BJ (cell line): ENCODE results near the gene AFG1L. TPM values are rescaled to one million over a fixed set of nuclear protein-coding genes. Genes with fewer than 3 reads are reported as not detected.

Experiments
- CTCF ChIA-PET: fragments of 350-600 bp; formaldehyde crosslinking; extraction: SDS; loops from one replicate; lab custom pipeline; 2021; ENCODE audit warnings: antibody characterized with exemption, inconsistent platforms; lab: Yijun Ruan, JAX
- POLR2A ChIA-PET: fragments of 300-600 bp; sonication (Branson Sonifier 250); formaldehyde crosslinking; extraction: SDS; loops from one replicate; lab custom pipeline; 2021; ENCODE audit warnings: antibody characterized with exemption; lab: Charles Lee
- DNase-seq: peaks from one replicate; pipeline ENCODE4 v3.0.0-alpha.2; 2011; ENCODE audit warnings: low read depth
- H3K27me3 ChIP-seq: 2 replicates; pipeline ENCODE4 v1.6.0; 2011; ENCODE audit warnings: low read length; ENCODE audit not compliant: control insufficient read depth, insufficient read depth
- H3K36me3 ChIP-seq: 2 replicates; pipeline ENCODE4 v1.5.1; 2011; ENCODE audit warnings: low read length; ENCODE audit not compliant: control insufficient read depth, insufficient read depth
- H3K4me3 ChIP-seq: 2 replicates; pipeline ENCODE4 v1.5.1; 2011; ENCODE audit warnings: low read depth, mild to moderate bottlenecking, control low read depth, low read length
- CTCF ChIP-seq: IDR thresholded peaks from 2 replicates; pipeline ENCODE4 v1.5.1; 2011; ENCODE audit warnings: low read depth, mild to moderate bottlenecking, control low read depth, inconsistent platforms, low read length, moderate library complexity; ENCODE audit not compliant: insufficient read depth
- polyA plus RNA-seq: library from polyadenylated mRNA; depleted of rRNA; stranded (reverse); fragments of >200 nt; gene quantifications from 2 replicates; pipeline ENCODE4 v1.2.3, GENCODE V29; 2011

The AFG1L gene
- polyA plus RNA-seq, 1 experiment, result 1.7 TPM

DNA sequence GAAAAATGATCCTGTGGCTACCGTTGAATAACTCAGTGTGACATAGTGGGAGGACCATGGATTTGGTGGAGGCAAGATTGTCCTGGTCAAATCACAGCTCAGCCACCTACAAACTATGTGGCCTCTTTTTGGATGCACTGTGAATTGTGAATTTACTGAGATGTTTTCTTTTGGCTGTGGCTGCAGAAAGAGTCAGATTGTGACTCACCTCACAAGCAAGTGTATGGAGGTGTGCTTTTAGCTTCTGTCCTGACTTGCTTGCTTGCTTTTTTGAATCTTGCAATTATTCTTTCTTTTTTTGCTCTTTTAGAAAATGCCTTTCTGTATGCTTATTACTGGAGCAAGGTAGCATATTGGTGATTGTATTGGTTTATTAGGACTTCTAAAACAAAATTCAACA lies 143.0 kb downstream of the AFG1L start:
- CTCF ChIA-PET, result interaction anchor here (1.0 kb wide), 1 partner anchor 10 kb away, joined by 3 read pairs; no protein-coding TSS in a partner anchor
- no peak for DNase-seq
- no peak for TF ChIP-seq CTCF
- POLR2A ChIA-PET, result no interaction called here
- Histone ChIP-seq H3K27me3 (no peaks in the 10 kb centered on the region), H3K36me3 (no peaks in the 10 kb centered on the region), H3K4me3 (no peak overlapping the region)

DNA sequence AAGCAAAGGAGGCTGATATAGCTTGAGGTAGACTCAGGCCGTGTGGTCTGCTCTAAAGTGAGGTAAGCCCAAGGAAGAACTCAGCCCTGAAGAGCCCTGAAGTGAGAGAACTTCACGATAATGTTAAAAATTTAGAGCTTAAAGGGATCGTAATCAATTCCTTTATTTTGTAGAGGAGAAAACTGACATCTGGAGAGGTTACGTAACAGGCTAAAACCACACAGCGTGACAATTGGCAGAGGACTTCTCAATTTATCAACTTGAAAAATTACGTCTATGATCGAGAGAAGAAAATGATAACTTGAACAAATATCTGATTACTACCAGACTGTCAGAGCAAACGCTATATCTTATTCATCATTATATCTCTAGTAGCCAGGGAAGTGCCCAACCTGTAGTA lies 144.1 kb downstream of the AFG1L start:
- no peaks in the 10 kb centered on the region for H3K36me3 ChIP-seq
- no peak overlapping the region for H3K4me3 ChIP-seq
- ChIA-PET POLR2A (no interaction called here), CTCF (no interaction called here)
- no peak for TF ChIP-seq CTCF
- H3K27me3 ChIP-seq, result no peaks in the 10 kb centered on the region
- no peak for DNase-seq

DNA sequence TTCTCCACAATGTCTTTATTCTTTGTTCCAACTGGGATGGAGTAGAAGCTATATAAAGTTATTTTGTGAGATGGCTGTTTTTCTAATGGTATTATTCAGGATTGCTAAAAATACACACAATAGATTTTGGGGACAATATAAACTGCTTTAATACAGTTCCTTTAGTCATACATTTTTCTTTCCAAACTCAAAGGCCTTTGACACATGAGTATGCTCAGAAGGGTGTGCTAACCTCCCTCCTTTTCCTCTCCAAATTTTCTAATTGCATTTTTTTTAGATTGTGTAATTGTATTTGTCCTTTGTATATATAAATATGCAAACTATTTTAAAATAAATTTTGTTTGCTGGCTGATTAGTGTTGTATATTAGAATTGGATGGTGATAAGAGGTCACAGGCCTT lies 146.3 kb downstream of the AFG1L start:
- DNase-seq, result no peak
- Histone ChIP-seq H3K4me3 (no peak overlapping the region), H3K27me3 (no peaks in the 10 kb centered on the region), H3K36me3 (no peaks in the 10 kb centered on the region)
- CTCF ChIA-PET, result no interaction called here
- POLR2A ChIA-PET, result no interaction called here
- TF ChIP-seq CTCF, result no peak

DNA sequence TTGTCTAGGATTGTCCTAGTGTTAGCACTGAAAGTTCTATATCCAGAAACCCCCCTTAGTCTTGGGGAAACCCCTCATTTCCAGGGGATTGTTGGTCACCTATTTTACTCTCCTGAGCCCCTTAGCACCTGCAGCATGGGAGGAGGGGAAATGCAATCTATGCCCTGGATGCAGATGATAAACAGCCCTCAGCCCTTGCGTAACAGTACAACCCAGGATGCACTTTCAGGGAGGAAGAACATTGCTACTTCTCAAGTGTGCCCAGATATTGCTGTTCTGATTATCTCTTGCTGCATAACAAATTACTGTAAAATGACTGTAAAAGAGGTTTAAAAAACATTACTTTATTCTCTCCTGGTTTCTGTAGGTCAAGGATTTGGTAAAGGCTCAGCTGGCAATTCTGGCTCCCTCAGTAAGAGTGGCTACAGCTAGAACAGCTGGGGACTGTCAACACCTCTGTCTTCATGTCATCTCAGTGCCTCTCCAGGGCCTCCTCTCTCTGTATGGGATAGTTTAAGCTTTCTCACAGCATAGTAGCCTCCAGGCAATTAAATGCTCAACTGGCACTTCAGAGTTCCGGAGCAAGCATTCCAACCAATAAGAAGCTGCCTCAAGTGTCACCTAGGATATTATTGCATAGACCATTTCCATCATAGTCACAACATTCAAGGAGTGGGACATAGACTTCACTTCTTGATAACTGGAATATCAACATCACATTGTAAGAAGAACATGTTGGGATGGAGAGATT lies 148.1 kb downstream of the AFG1L start:
- no peak for TF ChIP-seq CTCF
- CTCF ChIA-PET, result interaction anchor here (1.3 kb wide), 1 partner anchor 11 kb away, joined by 3 read pairs; no protein-coding TSS in a partner anchor
- H3K4me3 ChIP-seq, result no peak overlapping the region
- no peaks in the 10 kb centered on the region for H3K36me3 ChIP-seq
- H3K27me3 ChIP-seq, result no peaks in the 10 kb centered on the region
- no peak for DNase-seq
- POLR2A ChIA-PET, result no interaction called here

GRCh38 chr6:108446629-108447150 lies 151.8 kb downstream of the AFG1L start:
- no peaks in the 10 kb centered on the region for H3K27me3 ChIP-seq
- CTCF ChIA-PET, result interaction anchor here (0.9 kb wide), 1 partner anchor 33 kb away, joined by 3 read pairs; no protein-coding TSS in a partner anchor
- POLR2A ChIA-PET, result no interaction called here
- no peak overlapping the region for H3K4me3 ChIP-seq
- DNase-seq, result no peak
- TF ChIP-seq CTCF, result no peak
- no peaks in the 10 kb centered on the region for H3K36me3 ChIP-seq
